Heart left ventricle (tissue), 13 donors: Measurements from ENCODE around the gene SRBD1.
"Not testable (repeated sequence)": the region's sequence is repeated elsewhere in the genome, so short reads cannot be mapped to it uniquely, and the experiment has no call there.

ENCODE experiments used
- POLR2A ChIP-seq, 2 donors: fragments of 450-650 bp; IDR thresholded peaks; one replicate each; pipeline ENCODE4 v1.6.1; 2017; ENCODE audit warnings: antibody characterized with exemption in 2 of 2, mild to moderate bottlenecking in 2 of 2, moderate library complexity in 2 of 2
- TF ChIP-seq, protein P1 (sequence below), 12 donors: fragments of 200-600 bp; sonication (generic) in 4 of 12; IDR thresholded peaks; one replicate each; pipeline versions ENCODE4 v1.5.0 to v1.8.0; 2018 to 2022; ENCODE audit warnings: antibody characterized with exemption in 12 of 12, mild to moderate bottlenecking in 5 of 12
- donor health status: ischemic (EF 13 %, LVEDD 7.1; RV severe dilation, severe dysfunction).
- donor health status: DM: no; HTN: yes; CAD: no.
- donor health status: DM: no; HTN: no; CAD: no.
- donor health status: ischemic (EF 25% LVEDD 6.9; RV normal size, moderate dysfunction).
- donor health status: ischemic (EF 25% LVEDD 5.7; RV mildly dilated, moderate dysfunction).
- donor health status: ischemic (EF 35%, LVEDD 5.7; RV mildly dilated, moderate dysfunction).
- donor health status: nonischemic (EF 11% LVEDD 7.7; RV severe dilation, severe dysfunction).
- donor health status: DM: yes; HTN: yes; CAD: no.
- donor health status: PGD.
- donor health status: ischemic (EF 29% LVEDD 5.4; RV normal size, mild dysfunction).
- donor health status: nonischemic (EF 23%, LVEDD 6.1; RV moderate dilation, normal function).

DNA sequence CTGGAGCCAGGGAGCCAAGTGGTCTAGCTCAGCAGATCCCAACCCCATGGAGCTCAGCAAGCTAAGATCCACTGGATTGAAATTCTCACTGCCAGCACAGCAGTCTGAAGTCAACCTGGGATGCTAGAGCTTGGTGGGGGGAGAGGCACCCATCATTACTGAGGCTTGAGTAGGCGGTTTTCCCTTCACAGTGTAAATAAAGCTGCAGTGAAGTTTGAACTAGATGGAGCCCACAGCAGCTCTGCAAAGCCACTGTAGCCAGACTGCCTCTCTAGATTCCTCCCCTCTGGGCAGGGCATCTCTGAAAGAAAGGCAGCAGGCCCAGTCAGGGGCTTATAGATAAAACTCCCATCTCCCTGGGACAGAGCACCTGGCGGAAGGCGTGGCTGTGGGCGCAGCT is 185.0 kb downstream of the SRBD1 start:
- TF ChIP-seq, protein P1, sequence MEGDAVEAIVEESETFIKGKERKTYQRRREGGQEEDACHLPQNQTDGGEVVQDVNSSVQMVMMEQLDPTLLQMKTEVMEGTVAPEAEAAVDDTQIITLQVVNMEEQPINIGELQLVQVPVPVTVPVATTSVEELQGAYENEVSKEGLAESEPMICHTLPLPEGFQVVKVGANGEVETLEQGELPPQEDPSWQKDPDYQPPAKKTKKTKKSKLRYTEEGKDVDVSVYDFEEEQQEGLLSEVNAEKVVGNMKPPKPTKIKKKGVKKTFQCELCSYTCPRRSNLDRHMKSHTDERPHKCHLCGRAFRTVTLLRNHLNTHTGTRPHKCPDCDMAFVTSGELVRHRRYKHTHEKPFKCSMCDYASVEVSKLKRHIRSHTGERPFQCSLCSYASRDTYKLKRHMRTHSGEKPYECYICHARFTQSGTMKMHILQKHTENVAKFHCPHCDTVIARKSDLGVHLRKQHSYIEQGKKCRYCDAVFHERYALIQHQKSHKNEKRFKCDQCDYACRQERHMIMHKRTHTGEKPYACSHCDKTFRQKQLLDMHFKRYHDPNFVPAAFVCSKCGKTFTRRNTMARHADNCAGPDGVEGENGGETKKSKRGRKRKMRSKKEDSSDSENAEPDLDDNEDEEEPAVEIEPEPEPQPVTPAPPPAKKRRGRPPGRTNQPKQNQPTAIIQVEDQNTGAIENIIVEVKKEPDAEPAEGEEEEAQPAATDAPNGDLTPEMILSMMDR (IDR thresholded peaks at IDR 0.05) = not testable (repeated sequence)
- TF ChIP-seq POLR2A (IDR thresholded peaks at IDR 0.05) = not testable (repeated sequence)
